Activated CD8-positive, alpha-beta memory T cell treated with anti-CD3 and anti-CD28 coated beads for 36 hours (primary cell): ENCODE measurements around the gene GTF2IRD1. TPM values are rescaled to one million over a fixed set of nuclear protein-coding genes. Genes with fewer than 3 reads are reported as not detected.
"Not testable (repeated sequence)": the region's sequence is repeated elsewhere in the genome, so short reads cannot be mapped to it uniquely, and the experiment has no call there.

Experiments
- CTCF ChIA-PET: fragments of 350-600 bp; sonication (Branson Sonifier 250); formaldehyde crosslinking; loops from one replicate; lab custom pipeline; 2021; ENCODE audit warnings: antibody characterized with exemption; lab: Charles Lee
- POLR2A ChIA-PET: fragments of 350-600 bp; sonication (Branson Sonifier 250); formaldehyde crosslinking; loops from one replicate; lab custom pipeline; 2021; ENCODE audit warnings: antibody characterized with exemption; lab: Charles Lee
- total RNA-seq, 2 experiments: library from RNA; stranded (reverse); gene quantifications; one replicate each; pipeline ENCODE4 v1.2.3, GENCODE V29; 2021

GTF2IRD1 gene
- total RNA-seq, 2 experiments from 2014 or later = 0.67 to 1.2 TPM

DNA sequence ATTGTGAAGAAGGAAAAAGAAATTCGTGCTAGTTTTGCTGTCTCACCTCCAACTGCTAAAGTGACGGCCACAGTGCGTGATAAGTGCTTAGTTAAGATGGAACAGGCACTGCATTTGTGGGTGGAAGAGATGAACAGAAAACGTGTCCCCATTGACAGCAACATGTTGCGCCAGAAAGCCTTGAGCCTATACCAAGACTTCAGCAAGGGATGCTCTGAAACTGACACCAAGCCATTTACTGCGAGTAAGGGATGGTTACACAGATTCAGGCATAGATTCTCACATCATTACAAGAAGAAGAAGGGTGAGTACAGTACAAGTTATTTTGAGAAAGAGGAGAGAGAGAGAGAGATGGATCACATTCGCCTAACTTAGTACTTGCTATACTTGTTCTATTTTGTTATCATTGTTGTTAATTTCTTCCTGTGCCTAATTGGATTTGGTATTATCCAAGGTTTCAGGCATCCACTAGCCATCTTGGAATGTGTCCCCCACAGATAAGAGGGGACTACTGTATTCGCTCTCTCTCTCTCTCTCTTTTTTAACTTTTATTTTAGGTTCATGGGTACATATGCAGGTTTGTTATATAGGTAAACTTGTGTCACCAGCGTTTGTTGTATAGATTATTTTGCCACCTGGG lies 196.9 kb downstream of the GTF2IRD1 start:
- CTCF ChIA-PET = not testable (repeated sequence)
- POLR2A ChIA-PET = interaction anchor here (0.6 kb wide), 1 partner anchor 571 kb away, joined by 6 read pairs; no protein-coding TSS in a partner anchor

GRCh38 chr7:74651133-74651504 lies 197.4 kb downstream of the GTF2IRD1 start:
- POLR2A ChIA-PET = interaction anchor here (0.6 kb wide), 1 partner anchor 571 kb away, joined by 6 read pairs; no protein-coding TSS in a partner anchor
- CTCF ChIA-PET = not testable (repeated sequence)

Other genes with a start within 250 kb of the GTF2IRD1 start
- 1 to 10 TPM; 2.0 to 2.5 TPM for gene LAT2, start 243.9 kb upstream of the GTF2IRD1 start, total RNA-seq
- 10 to 100 TPM; 95.4 to 97.0 TPM for gene RFC2, start 199.5 kb upstream of the GTF2IRD1 start, total RNA-seq
- gene CLIP2, start 164.5 kb upstream of the GTF2IRD1 start, total RNA-seq = 1 to 10 TPM; 1.3 to 1.5 TPM
- gene GTF2I, start 203.8 kb downstream of the GTF2IRD1 start, total RNA-seq = 100 to 1,000 TPM; 168 TPM